DMS79 (cell line): Measurements from ENCODE around the gene PDS5B.
A peak's percentile ranks its signal among the peaks of the same experiment; 100 is the strongest.

ENCODE experiments used
- DNase-seq: peaks from one replicate; lab custom pipeline; 2025; lab: John Stamatoyannopoulos, UW

The PDS5B gene

GRCh38 chr13:32590266-32590665, 4.0 kb downstream of the PDS5B start:
- no peak for DNase-seq

- DNase-seq, result no peak
Observed at GRCh38 chr13:32592082-32592481, 5.8 kb downstream of the PDS5B start.

- DNase-seq, result no peak
Observed at GRCh38 chr13:32594157-32594738, 8.0 kb downstream of the PDS5B start.

GRCh38 chr13:32595306-32595705, 9.1 kb downstream of the PDS5B start:
- DNase-seq, result no peak

GRCh38 chr13:32600890-32601289, 14.6 kb downstream of the PDS5B start:
- DNase-seq, result no peak

GRCh38 chr13:32609428-32609827, 23.2 kb downstream of the PDS5B start:
- DNase-seq, result no peak

- DNase-seq, result no peak
Observed at GRCh38 chr13:32610538-32610937, 24.3 kb downstream of the PDS5B start.

GRCh38 chr13:32610977-32611376, 24.7 kb downstream of the PDS5B start:
- DNase-seq, result no peak

GRCh38 chr13:32616883-32617511, 30.7 kb downstream of the PDS5B start:
- DNase-seq, result no peak

GRCh38 chr13:32622827-32623226, 36.6 kb downstream of the PDS5B start:
- DNase-seq, result no peak

GRCh38 chr13:32624441-32624840, 38.2 kb downstream of the PDS5B start:
- DNase-seq, result no peak

GRCh38 chr13:32627793-32628192, 41.5 kb downstream of the PDS5B start:
- no peak for DNase-seq

- DNase-seq, result peak; percentile 69
Observed at GRCh38 chr13:32629313-32629712, 43.1 kb downstream of the PDS5B start.

GRCh38 chr13:32629866-32630265, 43.6 kb downstream of the PDS5B start:
- no peak for DNase-seq

GRCh38 chr13:32632343-32632909, 46.2 kb downstream of the PDS5B start:
- DNase-seq, result no peak

GRCh38 chr13:32636711-32637110, 50.5 kb downstream of the PDS5B start:
- no peak for DNase-seq

GRCh38 chr13:32638739-32639138, 52.5 kb downstream of the PDS5B start:
- no peak for DNase-seq

- DNase-seq, result no peak
Observed at GRCh38 chr13:32639502-32640105, 53.4 kb downstream of the PDS5B start.

- DNase-seq, result no peak
Observed at GRCh38 chr13:32642316-32642715, 56.1 kb downstream of the PDS5B start.

GRCh38 chr13:32642858-32643257, 56.6 kb downstream of the PDS5B start:
- DNase-seq, result no peak

- DNase-seq, result no peak
Observed at GRCh38 chr13:32645854-32646253, 59.6 kb downstream of the PDS5B start.

- DNase-seq, result no peak
Observed at GRCh38 chr13:32647926-32648325, 61.7 kb downstream of the PDS5B start.

- DNase-seq, result no peak
Observed at GRCh38 chr13:32650705-32651311, 64.6 kb downstream of the PDS5B start.
